ENCODE results near the gene MYO6. TPM values are rescaled to one million over a fixed set of nuclear protein-coding genes. Genes with fewer than 3 reads are reported as not detected.
"Not testable (repeated sequence)": the region's sequence is repeated elsewhere in the genome, so short reads cannot be mapped to it uniquely, and the experiment has no call there.

The MYO6 gene
- total and polyA plus RNA-seq, 12 donors = 11.1 to 27.1 (median 16.2) TPM

- no peaks in the 10 kb centered on the region for H3K36me3 ChIP-seq (replicated peaks in 1 of 2)
- H3K4me3 ChIP-seq = no peak overlapping the region
- H3K4me1 ChIP-seq (replicated peaks in 1 of 2) = no peaks in the 10 kb centered on the region
- TF ChIP-seq CTCF (IDR thresholded peaks at IDR 0.05) = no peak
- TF ChIP-seq POLR2A (IDR thresholded peaks at IDR 0.05) = no peak
- DNase-seq = no peak
- WGBS, 4 donors = 72 to 85% (median 80%) methylated on average over 2 of the region's 2 CpGs
- intact Hi-C loops (cut with DNase I) = no loop called here
- H3K27me3 ChIP-seq = no peaks in the 10 kb centered on the region
- H3K9me3 ChIP-seq (replicated peaks in 1 of 3) = no peaks in the 10 kb centered on the region
- no peak overlapping the region for H3K27ac ChIP-seq
These were observed 25.7 kb upstream of the MYO6 start for GRCh38 chr6:75723382-75723781.

GRCh38 chr6:75727206-75727605 is 21.8 kb upstream of the MYO6 start:
- WGBS, 4 donors = 63 to 92% (median 84%) methylated on average over 2 of the region's 2 CpGs
- no peak for TF ChIP-seq POLR2A (IDR thresholded peaks at IDR 0.05)
- no peak for TF ChIP-seq CTCF (IDR thresholded peaks at IDR 0.05)
- no peaks in the 10 kb centered on the region for H3K4me1 ChIP-seq (replicated peaks in 1 of 2)
- intact Hi-C loops (cut with DNase I) = no loop called here
- H3K36me3 ChIP-seq (replicated peaks in 1 of 2) = no peaks in the 10 kb centered on the region
- H3K9me3 ChIP-seq (replicated peaks in 1 of 3) = no peaks in the 10 kb centered on the region
- no peak overlapping the region for H3K27ac ChIP-seq
- no peak for DNase-seq
- H3K4me3 ChIP-seq = no peak overlapping the region
- no peaks in the 10 kb centered on the region for H3K27me3 ChIP-seq

- H3K36me3 ChIP-seq (replicated peaks in 1 of 2); H3K9me3 ChIP-seq (replicated peaks in 1 of 3); DNase-seq; H3K4me3 ChIP-seq; H3K27ac ChIP-seq; H3K4me1 ChIP-seq (replicated peaks in 1 of 2); H3K27me3 ChIP-seq; intact Hi-C loops (cut with DNase I): not testable (repeated sequence)
- 84 to 86% (median 85%) methylated on average over 8 of the region's 8 CpGs for WGBS, 4 donors
These were observed 18.0 kb upstream of the MYO6 start for GRCh38 chr6:75731029-75731428.

- Histone ChIP-seq H3K4me1 (replicated peaks in 1 of 2) (no peaks in the 10 kb centered on the region), H3K4me3 (no peak overlapping the region), H3K9me3 (replicated peaks in 1 of 3) (no peaks in the 10 kb centered on the region), H3K36me3 (replicated peaks in 1 of 2) (no peaks in the 10 kb centered on the region), H3K27me3 (no peaks in the 10 kb centered on the region), H3K27ac (no peak overlapping the region)
- no peak for DNase-seq
- WGBS, 4 donors = 46 to 71% (median 61%) methylated on average over 1 of the region's 1 CpG
- TF ChIP-seq POLR2A (IDR thresholded peaks at IDR 0.05) (no peak), CTCF (IDR thresholded peaks at IDR 0.05) (no peak)
- intact Hi-C loops (cut with DNase I) = no loop called here
These were observed 13.4 kb upstream of the MYO6 start for GRCh38 chr6:75735491-75736186.

- intact Hi-C loops (cut with DNase I) = no loop called here
These were observed 5.1 kb upstream of the MYO6 start for GRCh38 chr6:75743971-75744370.

More at GRCh38 chr6:75743971-75744370, 5.1 kb upstream of the MYO6 start:
- no peaks in the 10 kb centered on the region for H3K36me3 ChIP-seq (replicated peaks in 1 of 2)
- no peaks in the 10 kb centered on the region for H3K4me1 ChIP-seq (replicated peaks in 1 of 2)
- no peaks in the 10 kb centered on the region for H3K27me3 ChIP-seq
- no peak overlapping the region for H3K27ac ChIP-seq
- no peak overlapping the region for H3K4me3 ChIP-seq
- no peaks in the 10 kb centered on the region for H3K9me3 ChIP-seq (replicated peaks in 1 of 3)
- no peak for DNase-seq
- 63 to 85% (median 73%) methylated on average over 4 of the region's 4 CpGs for WGBS, 4 donors
- no peak for TF ChIP-seq CTCF (IDR thresholded peaks at IDR 0.05)
- no peak for TF ChIP-seq POLR2A (IDR thresholded peaks at IDR 0.05)

Measured in adrenal gland (tissue), 12 donors.